GM03348 (cell line): ENCODE results near the gene HAVCR1.
"Not testable (repeated sequence)": the region's sequence is repeated elsewhere in the genome, so short reads cannot be mapped to it uniquely, and the experiment has no call there.

Experiments used
- DNase-seq: peaks from one replicate; pipeline ENCODE4 v3.0.0; 2012; ENCODE audit warnings: low spot score

Gene HAVCR1

GRCh38 chr5:157049605-157050004 is 9.3 kb downstream of the HAVCR1 start:
- DNase-seq, result no peak

GRCh38 chr5:157047898-157048297 is 11.0 kb downstream of the HAVCR1 start:
- no peak for DNase-seq

- not testable (repeated sequence) for DNase-seq
These were observed 11.9 kb downstream of the HAVCR1 start for GRCh38 chr5:157047016-157047415.

DNA sequence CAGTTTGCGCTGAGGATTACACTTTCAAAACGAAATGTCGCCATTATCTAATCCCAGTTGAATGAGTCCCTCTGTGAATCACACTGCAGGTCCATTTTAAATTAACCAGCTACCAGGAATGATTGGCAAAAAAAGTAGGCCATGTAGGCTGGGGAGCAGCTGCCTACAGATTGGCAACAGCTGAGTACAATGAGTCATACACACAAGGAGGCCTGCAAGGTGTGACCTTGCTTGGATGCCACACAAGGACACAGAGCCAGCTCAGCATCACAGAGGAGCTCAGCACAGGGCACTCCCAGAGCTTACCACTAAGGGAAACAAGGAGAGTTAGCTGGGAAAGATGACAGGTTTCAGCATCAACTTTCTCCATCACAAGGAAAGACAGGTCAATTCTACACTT is 12.9 kb downstream of the HAVCR1 start:
- DNase-seq, result no peak

DNA sequence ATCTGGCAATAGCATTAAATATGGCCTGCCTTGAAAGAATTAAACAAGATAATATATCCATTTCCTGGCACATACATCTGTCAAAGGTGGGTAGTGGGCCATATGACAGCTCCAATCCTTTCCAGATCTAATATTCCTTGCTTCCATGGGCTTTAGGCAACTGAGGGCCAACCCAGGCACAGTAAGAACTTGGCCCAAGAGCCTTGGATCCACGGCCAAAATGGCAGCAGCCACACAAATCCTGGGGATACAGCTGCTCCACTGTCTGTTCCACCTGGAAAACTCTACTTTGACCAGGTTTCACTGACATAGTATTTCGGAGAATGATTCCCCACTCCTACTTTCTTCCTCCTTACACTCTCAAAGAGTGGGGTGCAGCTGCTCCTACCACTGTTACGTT is 13.3 kb downstream of the HAVCR1 start:
- no peak for DNase-seq

DNA sequence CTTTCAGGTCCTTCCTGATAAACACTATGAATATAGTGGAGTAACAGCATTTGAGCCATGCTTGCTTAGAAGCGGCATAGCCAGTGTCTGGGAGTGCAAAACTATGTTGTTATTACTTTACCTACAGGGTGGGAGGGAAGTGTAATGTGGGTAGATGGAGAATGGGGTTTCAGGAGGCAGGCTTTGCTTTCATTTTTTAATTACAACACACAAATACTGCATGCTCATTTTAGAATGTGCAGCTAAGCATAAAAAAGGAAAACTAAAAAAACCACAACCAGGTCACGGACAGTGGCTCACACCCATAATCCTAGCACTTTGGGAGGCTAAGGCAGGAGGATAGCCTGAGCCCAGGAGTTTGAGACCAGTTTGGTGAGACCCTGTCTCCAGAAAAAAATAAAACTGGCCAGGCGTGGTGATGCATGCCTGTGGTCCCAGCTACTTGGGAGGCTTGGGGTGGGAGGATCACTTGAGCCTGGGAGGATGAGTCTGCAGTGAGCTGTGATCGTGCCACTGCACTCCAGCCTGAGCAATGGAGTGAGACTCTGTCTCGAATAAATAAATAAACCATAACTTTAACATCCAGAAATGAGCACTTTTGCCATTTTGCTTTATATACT is 20.2 kb downstream of the HAVCR1 start:
- DNase-seq, result no peak

DNA sequence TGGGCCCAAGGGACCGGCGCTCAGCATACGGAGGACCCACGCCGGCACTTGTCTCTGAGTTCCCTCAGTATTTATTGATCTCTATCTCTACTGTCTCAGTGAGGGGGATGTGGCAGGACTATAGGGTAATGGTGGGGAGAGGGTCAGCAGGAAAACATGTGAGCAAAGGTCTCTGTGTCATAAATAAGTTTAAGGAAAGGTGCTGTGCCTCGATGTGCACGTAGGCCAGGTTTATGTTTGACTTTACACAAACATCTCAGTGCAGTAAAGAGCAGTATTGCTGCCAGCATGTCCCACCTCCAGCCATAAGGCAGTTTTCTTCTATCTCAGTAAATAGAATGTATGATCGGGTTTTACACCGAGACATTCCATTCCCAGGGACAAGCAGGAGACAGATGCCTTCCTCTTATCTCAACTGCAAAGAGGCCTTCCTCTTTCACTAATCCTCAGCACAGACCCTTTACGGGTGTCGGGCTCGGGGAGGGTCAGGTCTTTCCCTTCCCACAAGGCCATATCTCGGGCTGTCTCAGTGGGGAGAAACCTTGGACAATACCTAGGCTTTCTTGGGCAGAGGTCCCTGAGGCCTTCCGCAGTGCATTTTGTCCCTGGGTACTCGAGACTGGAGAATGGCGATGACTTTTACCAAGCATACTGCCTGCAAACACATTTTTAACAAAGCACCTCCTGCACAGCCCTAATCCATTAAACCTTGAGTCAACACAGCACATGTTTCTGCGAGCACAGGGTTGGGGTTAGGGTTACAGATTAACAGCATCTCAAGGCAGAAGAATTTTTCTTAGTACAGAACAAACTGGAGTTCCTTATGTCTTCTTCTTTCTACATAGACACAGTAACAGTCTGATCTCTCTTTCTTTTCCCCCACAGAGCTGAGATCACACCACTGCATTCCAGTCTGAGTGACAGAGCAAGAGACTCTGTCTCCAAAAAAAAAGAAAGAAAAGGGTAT is 24.5 kb downstream of the HAVCR1 start:
- DNase-seq, result not testable (repeated sequence)

- no peak for DNase-seq
These were observed 25.8 kb downstream of the HAVCR1 start for GRCh38 chr5:157033071-157033583.

DNA sequence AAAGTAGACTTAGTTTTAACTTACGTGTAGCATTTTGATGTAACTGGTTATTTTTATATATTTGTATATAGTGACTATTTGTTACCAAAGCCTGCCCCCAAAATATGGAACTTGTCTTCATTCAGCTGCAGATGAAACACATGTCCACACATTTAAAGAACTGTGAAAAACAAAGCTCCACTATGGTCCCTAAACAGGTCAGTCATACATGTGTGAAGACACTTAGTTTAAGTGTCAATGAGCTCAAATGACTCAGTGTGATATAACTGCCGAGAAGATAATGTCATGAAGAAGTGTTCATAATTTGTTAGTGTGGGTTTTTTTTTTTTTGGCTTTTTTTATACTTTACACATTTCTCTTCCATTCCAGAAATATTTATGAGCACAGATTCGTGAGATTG is 28.2 kb downstream of the HAVCR1 start:
- no peak for DNase-seq

DNA sequence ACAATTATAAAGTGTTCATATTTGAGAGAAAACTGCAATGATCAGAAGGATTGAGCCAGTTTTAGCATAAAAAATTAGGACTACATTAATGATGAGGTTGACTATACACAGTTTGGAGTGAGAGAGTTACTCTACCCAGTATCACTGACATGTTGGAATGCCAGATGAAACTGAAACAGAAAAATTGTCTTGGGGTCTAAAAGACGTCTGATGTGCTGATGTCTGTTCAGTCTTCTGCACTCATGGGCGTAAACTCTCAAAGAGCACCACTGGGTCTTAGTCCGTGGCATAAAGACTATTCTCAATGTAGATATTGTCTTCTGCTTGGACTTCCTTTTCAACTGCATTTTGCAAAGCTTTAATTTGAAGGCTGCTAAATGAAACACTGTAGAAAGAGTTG is 29.5 kb downstream of the HAVCR1 start:
- DNase-seq, result no peak

GRCh38 chr5:157027663-157028062 is 31.3 kb downstream of the HAVCR1 start:
- DNase-seq, result not testable (repeated sequence)

DNA sequence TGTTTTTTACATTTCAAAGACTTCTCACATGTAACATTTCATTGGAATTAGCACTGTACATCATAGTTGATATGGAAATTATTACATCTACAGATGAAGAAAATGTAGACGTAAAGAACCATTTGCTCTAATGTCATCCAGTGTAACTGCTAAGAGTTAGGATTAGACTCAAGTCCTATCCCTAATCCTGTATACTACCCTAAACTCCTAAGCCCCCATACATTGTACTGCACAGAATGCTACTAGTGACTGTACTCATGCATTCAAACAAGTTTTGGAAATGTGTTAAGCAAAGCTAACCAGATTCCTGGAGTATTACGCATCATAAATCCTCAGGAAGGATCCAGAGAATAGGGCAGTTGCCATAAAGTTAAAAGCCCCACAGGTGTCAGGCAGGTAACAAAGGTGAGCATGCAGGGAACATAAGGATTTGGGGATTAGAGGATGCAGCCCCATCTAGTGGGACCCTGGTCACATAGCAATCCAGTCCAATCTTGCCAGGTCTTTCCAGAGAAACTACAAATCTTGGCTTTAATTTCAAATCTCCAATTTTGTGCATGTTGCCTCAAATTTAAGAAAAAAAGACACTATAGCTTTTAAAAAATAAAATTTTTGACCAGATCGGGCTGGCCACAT is 32.0 kb downstream of the HAVCR1 start:
- DNase-seq, result peak; percentile 14

DNA sequence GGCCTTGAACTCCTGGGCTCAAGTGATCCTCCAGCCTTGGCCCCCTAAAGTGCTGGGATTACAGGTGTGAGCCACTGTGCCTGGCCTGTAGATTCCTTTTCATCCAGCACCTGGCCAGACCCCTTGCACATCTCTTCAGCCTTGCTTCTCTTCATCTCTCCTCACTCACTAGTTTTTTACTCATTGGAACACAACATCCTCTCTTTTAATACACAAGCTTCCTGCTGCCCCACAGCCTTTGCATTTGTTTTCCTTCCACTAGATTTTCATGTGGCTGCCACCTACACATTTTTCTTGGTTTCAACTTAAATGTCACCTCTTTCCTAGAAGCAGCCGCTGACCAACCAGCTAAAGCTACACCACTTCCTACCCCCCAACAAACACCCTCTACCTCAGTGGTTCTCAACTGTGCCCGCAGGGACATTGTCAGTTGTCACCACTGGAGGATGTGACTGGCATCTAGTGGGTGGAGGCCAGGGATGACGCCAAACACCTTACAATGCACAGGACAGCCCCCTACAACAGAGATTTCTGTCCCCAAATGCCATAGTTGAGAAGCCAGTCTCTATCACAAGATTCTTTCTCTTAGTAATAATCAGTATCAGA is 33.7 kb downstream of the HAVCR1 start:
- DNase-seq, result no peak

GRCh38 chr5:157024208-157024959 is 34.5 kb downstream of the HAVCR1 start:
- no peak for DNase-seq

- no peak for DNase-seq
These were observed 36.9 kb downstream of the HAVCR1 start for GRCh38 chr5:157022024-157022423.

DNA sequence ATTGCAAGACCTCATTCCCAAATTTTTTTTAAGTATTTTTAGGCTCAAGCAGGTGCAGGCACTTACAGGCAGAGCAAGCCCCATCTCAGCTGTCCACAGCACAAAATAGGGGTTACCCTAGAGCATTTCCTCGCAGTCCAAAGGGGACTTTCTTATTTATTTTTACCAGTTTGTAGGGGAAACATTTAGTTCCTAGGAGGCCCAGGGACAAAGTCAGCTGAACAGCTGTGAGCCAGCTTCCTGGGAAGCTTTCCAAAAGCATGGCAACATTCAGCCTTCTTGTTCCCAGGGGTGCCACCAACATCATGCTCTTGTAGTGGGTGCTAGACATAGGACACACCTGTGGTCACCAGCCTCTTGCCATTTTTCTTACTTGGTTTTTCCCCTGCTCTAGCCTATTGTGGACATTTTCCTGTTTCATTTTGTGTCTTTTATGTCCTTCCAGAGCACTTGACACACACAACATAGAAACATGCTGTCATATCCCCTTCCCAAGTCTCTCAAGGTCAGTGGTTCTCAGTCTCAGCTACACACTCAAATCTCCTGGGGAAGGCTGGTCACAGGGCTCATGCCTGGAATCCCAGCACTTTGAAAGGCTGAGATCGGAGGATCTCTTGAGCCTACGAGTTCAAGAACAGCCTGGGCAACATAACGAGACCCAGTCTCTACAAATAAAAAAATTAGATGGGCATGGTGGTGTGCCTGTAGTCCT is 38.2 kb downstream of the HAVCR1 start:
- no peak for DNase-seq

- no peak for DNase-seq
These were observed 38.9 kb downstream of the HAVCR1 start for GRCh38 chr5:157020002-157020401.

GRCh38 chr5:157014143-157014542 is 44.8 kb downstream of the HAVCR1 start:
- DNase-seq, result not testable (repeated sequence)

GRCh38 chr5:157006262-157006661 is 52.7 kb downstream of the HAVCR1 start:
- DNase-seq, result no peak

- DNase-seq, result peak; percentile 38
These were observed 53.9 kb downstream of the HAVCR1 start for GRCh38 chr5:157004893-157005551.
